H1 (cell line): Measurements from ENCODE around the gene FARSB. TPM values are rescaled to one million over a fixed set of nuclear protein-coding genes. Genes with fewer than 3 reads are reported as not detected.

Experiments
- CTCF ChIA-PET: fragments of 300-600 bp; sonication (Branson Sonifier 250); formaldehyde crosslinking; loops from one replicate; lab custom pipeline; 2021; ENCODE audit not compliant: partially characterized antibody; lab: Charles Lee
- POLR2A ChIA-PET: fragments of 300-600 bp; sonication (Branson Sonifier 250); formaldehyde crosslinking; loops from one replicate; lab custom pipeline; 2021; ENCODE audit warnings: inconsistent platforms; ENCODE audit not compliant: partially characterized antibody; lab: Charles Lee
- DNase-seq, 2 experiments: peaks; one replicate each; pipeline versions ENCODE4 v3.0.0 to v3.0.0-alpha.2; 2010 to 2022; ENCODE audit warnings: low spot score in 2 of 2, low read depth in 1 of 2, mixed read lengths in 1 of 2
- FAIRE-seq: peaks from 2 replicates; lab custom pipeline; 2011; peaks lifted over from hg19 to GRCh38; lab: Jason Lieb, UNC
- H2AFZ ChIP-seq: 2 replicates; pipeline ENCODE4 v1.8.1; 2012; ENCODE audit warnings: low read length, inconsistent platforms
- H2AK5ac ChIP-seq: 2 replicates; pipeline ENCODE4 v1.6.1; 2013; ENCODE audit warnings: low read depth, low read length
- H2BK120ac ChIP-seq: replicated peaks from 2 replicates; pipeline ENCODE3; 2013; ENCODE audit warnings: low read depth, low read length, inconsistent platforms
- H2BK12ac ChIP-seq: 2 replicates; pipeline ENCODE4 v1.6.1; 2013; ENCODE audit warnings: low read depth, low read length
- H2BK15ac ChIP-seq: 2 replicates; pipeline ENCODE4 v1.6.1; 2013; ENCODE audit warnings: low read length
- H2BK20ac ChIP-seq: 2 replicates; pipeline ENCODE4 v1.6.1; 2013; ENCODE audit warnings: low read length
- H2BK5ac ChIP-seq: 2 replicates; pipeline ENCODE4 v1.6.1; 2013; ENCODE audit warnings: low read depth, low read length
- H3K14ac ChIP-seq: 2 replicates; pipeline ENCODE4 v1.6.1; 2013; ENCODE audit warnings: inconsistent platforms; ENCODE audit not compliant: insufficient read length
- H3K18ac ChIP-seq: 2 replicates; pipeline ENCODE4 v1.6.1; 2013; ENCODE audit warnings: low read length; ENCODE audit errors: extremely low read depth
- H3K23ac ChIP-seq: 2 replicates; pipeline ENCODE4 v1.6.1; 2013; ENCODE audit warnings: inconsistent platforms; ENCODE audit not compliant: insufficient read length
- H3K23me2 ChIP-seq: 2 replicates; pipeline ENCODE4 v1.6.1; 2013; ENCODE audit warnings: low read depth, low read length
- H3K27ac ChIP-seq: 2 replicates; pipeline ENCODE4 v1.6.1; 2011; ENCODE audit warnings: low read depth, low read length, inconsistent platforms
- H3K27me3 ChIP-seq, 4 experiments: replicated peaks in 1 of 4; 1 replicate in 1 of 4; 2 replicates in 3 of 4; pipeline versions ENCODE4 v1.6.1 to v1.8.1; 2011 to 2013; ENCODE audit warnings: low read length in 3 of 4, mild to moderate bottlenecking in 3 of 4, inconsistent platforms in 2 of 4, mixed read lengths in 2 of 4, moderate library complexity in 1 of 4; ENCODE audit not compliant: control insufficient read depth in 3 of 4, insufficient read depth in 3 of 4; ENCODE audit errors: extremely low read depth in 1 of 4
- H3K36me3 ChIP-seq, 4 experiments: 2 replicates each; pipeline versions ENCODE4 v1.6.1 to v1.8.1; 2011 to 2013; ENCODE audit warnings: mild to moderate bottlenecking in 4 of 4, low read length in 3 of 4, moderate library complexity in 2 of 4, control low read depth in 1 of 4, inconsistent platforms in 1 of 4; ENCODE audit not compliant: insufficient read depth in 4 of 4, control insufficient read depth in 2 of 4
- H3K4ac ChIP-seq: replicated peaks from 2 replicates; pipeline ENCODE3; 2013; ENCODE audit warnings: low read length, low read depth, mixed read lengths, inconsistent platforms; ENCODE audit not compliant: insufficient read length
- H3K4me1 ChIP-seq, 4 experiments: replicated peaks in 1 of 4; 1 replicate in 1 of 4; 2 replicates in 3 of 4; pipeline versions ENCODE4 v1.6.1 to v1.8.1; 2011 to 2013; ENCODE audit warnings: low read length in 3 of 4, inconsistent platforms in 2 of 4, mixed read lengths in 1 of 4; ENCODE audit not compliant: insufficient read depth in 4 of 4, control insufficient read depth in 3 of 4
- H3K4me2 ChIP-seq, 2 experiments: 2 replicates each; pipeline versions ENCODE4 v1.6.1 to v1.8.1; 2011 to 2013; ENCODE audit warnings: low read depth in 2 of 2, low read length in 2 of 2, control low read depth in 1 of 2, inconsistent platforms in 1 of 2, mild to moderate bottlenecking in 1 of 2; ENCODE audit not compliant: insufficient read depth in 1 of 2
- H3K4me3 ChIP-seq, 4 experiments: fragments of 200-600, 300-600 bp in 1 of 4; sonication (generic), shearing (Covaris generic), sonication (Bioruptor Twin) in 1 of 4; 2 replicates each; pipeline versions ENCODE4 v1.5.1 to v1.8.1; 2011 to 2016; ENCODE audit warnings: low read length in 4 of 4, low read depth in 3 of 4, control low read depth in 2 of 4, inconsistent platforms in 2 of 4, mild to moderate bottlenecking in 2 of 4, mixed read lengths in 1 of 4, moderate library complexity in 1 of 4; ENCODE audit not compliant: insufficient read depth in 2 of 4; ENCODE audit errors: extremely low read depth in 1 of 4
- H3K56ac ChIP-seq: replicated peaks from 2 replicates; pipeline ENCODE3; 2013; ENCODE audit warnings: low read depth, mild to moderate bottlenecking, mixed read lengths, low read length, inconsistent platforms; ENCODE audit not compliant: insufficient read length
- H3K79me1 ChIP-seq: 2 replicates; pipeline ENCODE4 v1.6.1; 2013; ENCODE audit warnings: low read depth, low read length, control low read depth
- H3K79me2 ChIP-seq, 2 experiments: 2 replicates each; pipeline versions ENCODE4 v1.6.1 to v1.8.1; 2012 to 2013; ENCODE audit warnings: low read length in 2 of 2, mild to moderate bottlenecking in 2 of 2, inconsistent platforms in 1 of 2; ENCODE audit not compliant: insufficient read depth in 2 of 2, control insufficient read depth in 1 of 2
- H3K9ac ChIP-seq, 4 experiments: replicated peaks in 1 of 4; 1 replicate in 1 of 4; 2 replicates in 3 of 4; pipeline versions ENCODE4 v1.6.1 to v1.8.1; 2011 to 2013; ENCODE audit warnings: low read depth in 3 of 4, low read length in 3 of 4, control low read depth in 2 of 4, mild to moderate bottlenecking in 2 of 4, moderate library complexity in 2 of 4, inconsistent platforms in 1 of 4; ENCODE audit errors: extremely low read depth in 1 of 4
- H3K9me3 ChIP-seq, 2 experiments: 2 replicates each; pipeline versions ENCODE4 v1.6.1 to v1.8.1; 2012 to 2013; ENCODE audit warnings: mild to moderate bottlenecking in 2 of 2, moderate library complexity in 2 of 2, control low read depth in 1 of 2, inconsistent platforms in 1 of 2, low read depth in 1 of 2, low read length in 1 of 2, mixed read lengths in 1 of 2; ENCODE audit not compliant: insufficient read depth in 2 of 2
- H4K20me1 ChIP-seq, 2 experiments: replicated peaks in 1 of 2; 2 replicates each; pipeline versions ENCODE3 to v1.8.1; 2011 to 2013; ENCODE audit warnings: inconsistent platforms in 2 of 2, low read length in 2 of 2, mild to moderate bottlenecking in 1 of 2; ENCODE audit not compliant: insufficient read depth in 2 of 2, control insufficient read depth in 1 of 2
- H4K5ac ChIP-seq: 2 replicates; pipeline ENCODE4 v1.6.1; 2013; ENCODE audit warnings: low read length, low read depth, mixed read lengths, inconsistent platforms; ENCODE audit not compliant: insufficient read length
- H4K8ac ChIP-seq: 2 replicates; pipeline ENCODE4 v1.8.0; 2013; ENCODE audit warnings: mild to moderate bottlenecking, moderate library complexity, low read length, inconsistent platforms; ENCODE audit not compliant: insufficient read depth; ENCODE audit errors: extremely low read depth
- H4K91ac ChIP-seq: replicated peaks from 2 replicates; pipeline ENCODE3; 2013; ENCODE audit warnings: low read length, mixed read lengths, inconsistent platforms; ENCODE audit not compliant: insufficient read length
- BCL11A ChIP-seq, 2 experiments: IDR thresholded peaks; one replicate each; pipeline ENCODE4 v1.6.1; 2011; ENCODE audit warnings: low read depth in 2 of 2, low read length in 2 of 2, mild to moderate bottlenecking in 2 of 2
- CBX5 ChIP-seq: fragments of 300-800, 300-1000 bp; sonication (generic); IDR thresholded peaks from 2 replicates; pipeline ENCODE4 v1.7.1; 2016; ENCODE audit warnings: antibody characterized with exemption, low read length, low read depth
- CREB1 ChIP-seq: IDR thresholded peaks from 2 replicates; pipeline ENCODE4 v1.6.1; 2012; ENCODE audit warnings: inconsistent platforms
- EGR1 ChIP-seq: IDR thresholded peaks from 2 replicates; pipeline ENCODE4 v1.6.1; 2011; ENCODE audit warnings: low read depth, low read length, borderline replicate concordance
- EP300 ChIP-seq, 2 experiments: IDR thresholded peaks; 1 replicate in 1 of 2; 2 replicates in 1 of 2; pipeline ENCODE4 v1.6.1; 2011 to 2012; ENCODE audit warnings: low read depth in 2 of 2, low read length in 2 of 2, mild to moderate bottlenecking in 2 of 2, borderline replicate concordance in 1 of 2, inconsistent platforms in 1 of 2, moderate library complexity in 1 of 2
- NRF1 ChIP-seq: IDR thresholded peaks from 2 replicates; pipeline ENCODE4 v1.6.1; 2011; ENCODE audit warnings: mild to moderate bottlenecking, low read depth, low read length, improper control_type of control experiment
- PHF8 ChIP-seq: fragments of 200-600 bp; sonication (generic); conservative IDR thresholded peaks from 2 replicates; pipeline ENCODE4 v1.7.1; 2012; ENCODE audit warnings: low read depth, mild to moderate bottlenecking, inconsistent platforms, low read length, moderate library complexity
- RBBP5 ChIP-seq: IDR thresholded peaks from 2 replicates; pipeline ENCODE4 v1.7.1; 2012; ENCODE audit warnings: low read depth, mild to moderate bottlenecking, inconsistent platforms, low read length, moderate library complexity, borderline replicate concordance
- SUZ12 ChIP-seq: fragments of 200-600 bp; sonication (generic); IDR thresholded peaks from 2 replicates; pipeline ENCODE4 v1.6.1; 2012; ENCODE audit warnings: mild to moderate bottlenecking, inconsistent platforms, low read length, moderate library complexity, mixed read lengths
- TAF1 ChIP-seq: IDR thresholded peaks from 2 replicates; pipeline ENCODE4 v1.6.1; 2011; ENCODE audit warnings: mild to moderate bottlenecking, low read depth, low read length
- YY1 ChIP-seq: IDR thresholded peaks from 2 replicates; pipeline ENCODE4 v1.6.1; 2011; ENCODE audit warnings: low read depth, mild to moderate bottlenecking, low read length
- WGBS, 2 experiments: shearing (Covaris generic) in 1 of 2; methylation state at CpG; one replicate each; pipeline versions ENCODE4 v1.1.6 to v1.1.7; 2013 to 2015; ENCODE audit warnings: low lambda C conversion rate in 2 of 2, mixed read lengths in 2 of 2, inconsistent platforms in 1 of 2, low coverage in 1 of 2, missing lambda C conversion rate in 1 of 2; ENCODE audit not compliant: insufficient replicate concordance in 2 of 2, insufficient coverage in 1 of 2, insufficient read length in 1 of 2; ENCODE audit errors: extremely low coverage in 1 of 2, missing lambda C conversion rate in 1 of 2; 5-methylcytosine and 5-hydroxymethylcytosine counted together
- polyA plus RNA-seq, 7 experiments: library from polyadenylated mRNA; depleted of rRNA in 3 of 7; stranded (reverse) in 5 of 7; unstranded in 2 of 7; fragments of >200 nt in 5 of 7; fragments of 200-250 nt in 2 of 7; gene quantifications; 1 replicate in 5 of 7; 2 replicates in 1 of 7; 4 replicates in 1 of 7; pipeline versions ENCODE4 v1.2.1 to v1.2.3, GENCODE V29; 2011 to 2013; ENCODE audit warnings: missing spikeins in 2 of 7, mixed read lengths in 2 of 7
- total RNA-seq: library from RNA; stranded (reverse); fragmentation: NEBNext Ultra II Directional; extraction: Animal tissue kit (Norgen Biotek cat#: 25700); gene quantifications from 2 replicates; pipeline ENCODE4 v1.2.1, GENCODE V29; 2021
- TF ChIP-seq, protein P1 (sequence below): IDR thresholded peaks from 2 replicates; pipeline ENCODE4 v1.6.1; 2011; ENCODE audit warnings: low read length, improper control_type of control experiment
- TF ChIP-seq, protein P2 (sequence below): IDR thresholded peaks from 2 replicates; pipeline ENCODE4 v1.6.1; 2012; ENCODE audit warnings: inconsistent platforms

The FARSB gene
- total and polyA plus RNA-seq, 2 of the 8 experiments (the other 6 are each of a cell fraction or from before 2014, with no cell fraction given), result 21.0 to 37.9 TPM

GRCh38 chr2:222637067-222637466 lies 18.8 kb downstream of the FARSB start:
- H3K27me3 ChIP-seq, result no peaks in the 10 kb centered on the region
- H3K36me3 ChIP-seq, result peaks cover 7 to 53% (median 27%) of the 10 kb centered on the region in 4 experiments; a peak in 7 of 8 replicates
- H3K18ac ChIP-seq, result no peak overlapping the region
- H3K79me1 ChIP-seq, result no peaks in the 10 kb centered on the region
- POLR2A ChIA-PET, result interaction anchor here (0.9 kb wide), 1 partner anchor 11 kb away, joined by 3 read pairs; no protein-coding TSS in a partner anchor
- H2AFZ ChIP-seq, result no peak overlapping the region
- H3K9me3 ChIP-seq, result no peaks in the 10 kb centered on the region
- no peaks in the 10 kb centered on the region for H4K20me1 ChIP-seq
- CTCF ChIA-PET, result interaction anchor here (1.2 kb wide), 1 partner anchor 72 kb away, joined by 4 read pairs; no protein-coding TSS in a partner anchor
- no peak overlapping the region for H4K8ac ChIP-seq
- no peak overlapping the region for H3K4me2 ChIP-seq
- H2AK5ac ChIP-seq, result no peak overlapping the region
- no peak overlapping the region for H2BK12ac ChIP-seq
- H2BK5ac ChIP-seq, result no peak overlapping the region
- no peaks in the 10 kb centered on the region; the same call in 1 of the 2 replicates for H3K23me2 ChIP-seq
- no peak overlapping the region for H3K14ac ChIP-seq
- no peak overlapping the region for H2BK15ac ChIP-seq
- no peak overlapping the region for H3K56ac ChIP-seq
- no peaks in the 10 kb centered on the region for H3K4me1 ChIP-seq
- DNase-seq (no peak), FAIRE-seq (no peak)
- no peak overlapping the region for H3K27ac ChIP-seq
- no peaks in the 10 kb centered on the region for H3K79me2 ChIP-seq
- H4K5ac ChIP-seq, result no peak overlapping the region
- H3K4ac ChIP-seq, result no peak overlapping the region
- WGBS, 2 experiments, result 94% methylated on average over 1 of the region's 1 CpG; no CpG with 5 or more reads in 1 of the 2 experiments
- H3K4me3 ChIP-seq, result no peak overlapping the region
- H2BK120ac ChIP-seq, result no peak overlapping the region
- H2BK20ac ChIP-seq, result no peak overlapping the region
- H4K91ac ChIP-seq, result no peak overlapping the region
- no peak overlapping the region for H3K23ac ChIP-seq
- H3K9ac ChIP-seq, result no peak overlapping the region
- TF ChIP-seq EGR1 (no peak), TAF1 (no peak), NRF1 (no peak), RBBP5 (no peak), EP300 (IDR thresholded peaks at IDR 0.05; ENCODE audit: borderline replicate concordance in 1 of 2, low read depth in 2 of 2, low read length in 2 of 2) (no peak), CREB1 (no peak), YY1 (no peak), CBX5 (no peak), SUZ12 (no peak), PHF8 (no peak), BCL11A (IDR thresholded peaks at IDR 0.05; ENCODE audit: low read depth in 2 of 2, low read length in 2 of 2) (no peak)
- TF ChIP-seq, protein P1, sequence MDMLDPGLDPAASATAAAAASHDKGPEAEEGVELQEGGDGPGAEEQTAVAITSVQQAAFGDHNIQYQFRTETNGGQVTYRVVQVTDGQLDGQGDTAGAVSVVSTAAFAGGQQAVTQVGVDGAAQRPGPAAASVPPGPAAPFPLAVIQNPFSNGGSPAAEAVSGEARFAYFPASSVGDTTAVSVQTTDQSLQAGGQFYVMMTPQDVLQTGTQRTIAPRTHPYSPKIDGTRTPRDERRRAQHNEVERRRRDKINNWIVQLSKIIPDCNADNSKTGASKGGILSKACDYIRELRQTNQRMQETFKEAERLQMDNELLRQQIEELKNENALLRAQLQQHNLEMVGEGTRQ, result no peak
- TF ChIP-seq, protein P2, sequence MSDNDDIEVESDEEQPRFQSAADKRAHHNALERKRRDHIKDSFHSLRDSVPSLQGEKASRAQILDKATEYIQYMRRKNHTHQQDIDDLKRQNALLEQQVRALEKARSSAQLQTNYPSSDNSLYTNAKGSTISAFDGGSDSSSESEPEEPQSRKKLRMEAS, result no peak
